ENCODE data around the gene P2RY8.
"Not testable (repeated sequence)": the region's sequence is repeated elsewhere in the genome, so short reads cannot be mapped to it uniquely, and the experiment has no call there.

P2RY8 gene

GRCh38 chrX:1516596-1517104 is 20.3 kb downstream of the P2RY8 start:
- DNase-seq = no peak

- DNase-seq = no peak
Measured at GRCh38 chrX:1511829-1512228, 25.2 kb downstream of the P2RY8 start.

GRCh38 chrX:1511150-1511549 is 25.8 kb downstream of the P2RY8 start:
- DNase-seq = no peak

DNA sequence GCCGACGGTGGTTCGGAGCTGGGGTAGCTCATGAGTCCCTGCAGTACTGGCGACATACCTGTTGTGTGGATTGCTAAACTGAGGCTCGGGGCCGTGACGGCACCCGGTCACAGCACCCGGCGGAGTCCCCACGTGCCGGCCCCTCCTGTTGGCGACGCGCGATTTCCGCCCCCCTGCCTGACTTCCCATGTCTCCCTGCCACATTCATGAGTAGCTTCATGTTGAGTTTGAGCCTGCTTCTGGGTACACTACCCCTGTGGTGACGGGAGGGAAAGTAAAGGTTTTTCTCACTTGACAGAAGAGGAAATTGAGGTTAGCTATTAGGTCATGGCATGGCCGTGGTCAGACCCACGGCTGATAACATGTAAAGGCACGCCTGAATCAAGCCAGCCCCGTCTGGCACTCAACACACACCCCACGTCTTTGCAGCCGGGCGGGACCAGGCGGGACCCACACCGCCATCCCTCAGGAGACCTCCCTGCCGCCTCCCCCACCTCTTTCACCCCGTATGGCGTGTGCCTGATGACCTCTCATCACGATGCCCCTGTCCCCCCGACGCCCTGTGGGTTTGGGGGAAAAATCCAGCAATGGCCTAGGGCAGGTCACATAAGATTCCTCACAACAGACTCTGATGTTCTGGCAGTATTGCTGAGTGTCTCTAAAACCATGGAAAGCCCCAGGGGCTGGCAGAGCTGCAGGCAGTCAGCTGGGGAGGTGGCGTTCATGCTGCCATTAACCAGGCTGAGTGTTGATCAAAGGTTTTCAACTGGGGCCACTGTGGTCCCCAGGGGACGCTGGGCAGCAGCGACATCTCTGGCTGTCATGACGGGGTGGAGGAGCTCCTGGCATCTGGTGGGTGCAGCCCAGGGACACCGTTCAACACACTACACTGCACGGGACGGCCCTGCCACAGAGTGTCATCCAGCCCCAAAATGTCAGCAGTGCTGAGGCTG is 29.2 kb downstream of the P2RY8 start:
- DNase-seq = no peak

- no peak for DNase-seq
Measured at GRCh38 chrX:1506916-1507315, 30.1 kb downstream of the P2RY8 start.

GRCh38 chrX:1502853-1503252 is 34.1 kb downstream of the P2RY8 start:
- no peak for DNase-seq

GRCh38 chrX:1502241-1502640 is 34.7 kb downstream of the P2RY8 start:
- no peak for DNase-seq

DNA sequence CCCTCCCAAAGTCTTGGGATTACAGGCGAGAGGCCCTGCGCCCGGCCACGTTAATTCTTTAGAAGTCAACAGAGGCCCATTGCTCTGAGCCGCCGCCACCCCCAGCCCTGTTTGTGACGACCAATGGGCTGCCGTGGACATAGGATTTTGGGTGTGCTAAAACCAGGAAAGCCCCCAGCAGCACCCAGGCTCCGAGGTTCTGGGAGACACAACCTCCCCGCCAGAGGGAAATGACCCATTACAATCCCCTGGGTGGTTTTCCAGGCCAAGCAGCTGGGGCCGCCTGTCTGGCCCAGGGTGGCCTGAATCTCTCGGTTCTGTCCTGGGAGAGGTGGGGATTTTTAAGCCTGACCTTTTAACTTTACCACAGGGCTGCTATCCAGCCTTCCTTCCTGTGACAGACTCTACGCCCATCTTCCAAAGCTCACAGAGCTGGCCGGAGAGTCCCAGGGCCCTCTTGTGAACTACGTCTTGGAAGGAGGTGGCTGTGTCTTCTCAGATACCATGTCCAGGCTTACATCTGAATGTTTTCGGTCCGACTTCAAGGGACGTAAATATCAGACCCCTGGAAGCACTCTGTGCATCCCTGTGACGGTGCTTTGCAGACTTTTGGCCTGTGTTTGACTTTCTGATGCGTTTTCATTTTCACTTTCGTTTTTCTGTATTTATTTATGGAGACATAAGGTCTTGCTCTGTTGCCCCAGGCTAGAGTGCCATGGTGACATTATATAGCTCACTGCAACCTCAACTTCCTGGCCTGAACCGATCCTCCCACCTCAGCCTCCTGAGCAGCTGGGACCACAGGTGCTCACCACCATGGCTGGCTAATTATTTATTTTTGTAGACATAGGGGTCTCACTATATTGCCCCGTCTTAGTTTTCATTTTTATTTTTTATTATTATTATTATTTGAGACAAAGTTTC is 36.0 kb downstream of the P2RY8 start:
- DNase-seq = no peak

DNA sequence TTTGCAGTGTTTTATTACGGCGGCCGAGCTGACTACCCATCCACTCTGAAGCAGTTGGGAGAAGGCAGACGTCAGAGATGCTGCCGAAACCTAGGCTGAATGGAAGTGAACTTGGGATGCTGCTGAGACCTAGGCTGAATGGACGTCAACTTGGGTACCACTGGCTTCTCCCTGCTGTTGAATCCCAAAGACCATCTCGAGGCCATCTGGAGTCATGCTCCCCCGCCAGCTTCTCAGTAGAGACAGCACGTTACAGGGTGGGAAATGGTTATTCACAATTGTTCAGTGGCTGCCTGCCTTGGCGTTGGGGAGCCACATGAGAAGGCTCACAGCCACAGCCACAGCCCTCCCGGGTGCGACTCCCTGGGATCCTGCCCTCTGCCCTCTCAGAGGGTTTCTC is 40.9 kb downstream of the P2RY8 start:
- no peak for DNase-seq

DNA sequence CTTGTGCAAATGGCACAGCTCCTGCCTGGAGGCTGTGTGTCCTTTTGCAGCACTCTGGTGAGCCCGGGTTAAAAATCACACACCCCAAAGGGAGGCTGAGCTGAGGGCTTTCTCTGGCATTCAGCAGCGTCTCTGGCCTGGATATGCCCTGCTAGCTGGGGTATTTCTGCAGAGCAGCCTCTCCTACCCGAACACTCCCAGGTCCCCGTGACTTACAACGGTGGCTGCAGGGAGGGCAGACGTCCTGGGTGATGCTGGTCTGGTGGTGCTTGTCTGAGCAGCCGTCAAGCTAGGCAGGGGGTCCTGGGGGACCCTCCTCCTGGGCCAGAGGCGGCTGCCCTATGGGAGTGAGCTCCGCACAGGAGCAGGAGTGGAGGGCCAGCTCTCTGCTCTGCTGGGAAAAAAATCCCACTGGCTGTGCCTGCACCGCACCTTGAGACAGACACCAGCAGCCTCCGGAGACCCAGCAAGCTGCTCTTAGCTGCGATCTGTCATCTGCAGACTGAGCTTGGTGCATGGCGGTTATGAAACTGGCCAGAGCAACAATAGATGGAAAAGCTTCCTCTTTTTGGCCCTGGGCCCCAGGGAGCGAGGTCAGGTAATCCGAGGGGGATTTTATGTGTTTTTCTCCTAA is 43.0 kb downstream of the P2RY8 start:
- no peak for DNase-seq

- DNase-seq = no peak
Measured at GRCh38 chrX:1493412-1493811, 43.6 kb downstream of the P2RY8 start.

DNA sequence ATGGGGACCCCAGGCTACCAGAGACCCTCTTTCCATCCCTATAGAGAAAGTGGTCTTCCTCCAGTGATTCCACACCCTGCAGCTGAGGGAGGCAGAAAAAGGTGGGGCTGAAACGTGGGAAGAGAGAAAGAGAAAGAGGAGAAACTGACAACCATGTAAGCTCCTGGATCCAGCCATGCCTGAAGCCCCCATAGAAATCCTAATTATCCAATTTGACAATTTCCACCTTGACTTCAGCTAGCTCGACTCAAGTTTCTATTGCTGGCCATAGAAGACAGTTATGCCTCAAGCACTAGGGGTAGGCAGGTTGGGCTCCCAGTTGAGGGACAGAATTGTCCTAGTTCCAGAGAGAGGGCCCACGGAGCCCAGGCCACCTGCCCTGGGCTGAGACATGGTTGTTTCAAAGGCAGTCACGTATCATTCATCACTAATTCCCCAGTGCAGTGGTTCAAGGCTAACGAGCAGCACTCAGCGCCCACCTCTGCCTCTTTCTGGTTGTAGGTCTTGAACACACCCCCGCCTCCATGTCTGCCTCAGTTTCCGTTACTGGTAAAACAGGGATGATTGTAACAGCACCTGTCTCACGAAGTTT is 44.5 kb downstream of the P2RY8 start:
- no peak for DNase-seq

- DNase-seq = no peak
Measured at GRCh38 chrX:1491851-1492349, 45.1 kb downstream of the P2RY8 start.

GRCh38 chrX:1491248-1491647 is 45.7 kb downstream of the P2RY8 start:
- DNase-seq = not testable (repeated sequence)

DNA sequence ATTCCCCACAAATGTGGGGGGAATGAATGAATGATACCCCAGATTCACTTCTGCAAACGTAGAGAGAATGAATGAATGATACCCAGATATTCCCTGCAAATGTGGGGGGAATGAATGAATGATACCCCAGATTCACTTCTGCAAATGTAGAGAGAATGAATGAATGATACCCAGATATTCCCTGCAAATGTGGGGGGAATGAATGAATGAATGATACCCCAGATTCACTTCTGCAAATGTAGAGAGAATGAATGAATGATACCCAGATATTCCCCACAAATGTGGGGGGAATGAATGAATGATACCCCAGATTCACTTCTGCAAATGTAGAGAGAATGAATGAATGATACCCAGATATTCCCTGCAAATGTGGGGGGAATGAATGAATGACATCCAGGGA is 46.3 kb downstream of the P2RY8 start:
- not testable (repeated sequence) for DNase-seq

GRCh38 chrX:1489354-1489753 is 47.6 kb downstream of the P2RY8 start:
- DNase-seq = not testable (repeated sequence)

DNA sequence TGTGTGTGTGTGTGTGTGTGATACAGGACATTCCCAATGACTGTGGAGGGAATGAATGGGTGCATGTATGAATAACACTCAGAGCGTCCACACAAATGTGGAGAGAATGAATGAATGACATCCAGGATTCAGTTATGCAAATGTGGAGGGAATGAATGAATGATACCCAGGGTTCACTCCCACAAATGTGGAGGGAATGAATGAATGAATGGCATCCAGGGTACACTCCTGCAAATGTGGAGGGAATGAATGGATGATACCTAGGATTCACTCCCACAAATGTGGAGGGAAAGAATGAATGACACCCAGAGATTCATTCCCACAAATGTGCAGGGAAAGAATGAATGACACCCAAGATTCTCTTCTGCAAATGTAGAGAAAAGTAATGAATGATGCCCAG is 48.2 kb downstream of the P2RY8 start:
- DNase-seq = no peak

DNA sequence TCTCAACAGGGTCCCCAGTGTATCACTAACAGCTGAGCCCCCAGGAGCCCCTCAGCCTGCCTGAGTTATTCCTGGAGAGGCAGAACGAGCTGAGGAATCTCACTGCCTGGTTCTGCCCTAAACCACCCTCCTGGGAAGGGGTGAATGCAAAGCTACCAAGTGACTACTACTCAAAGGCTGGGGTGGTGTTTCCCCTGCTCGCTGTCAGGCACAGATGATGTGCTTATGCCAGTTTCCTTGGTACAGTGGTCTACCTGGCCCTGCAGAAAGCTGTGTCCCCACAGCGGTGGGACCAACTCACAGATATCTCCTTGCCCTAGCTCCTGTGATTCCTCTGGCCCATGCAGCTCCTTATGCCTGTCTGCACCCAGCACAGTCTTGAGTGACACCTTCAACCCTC is 48.8 kb downstream of the P2RY8 start:
- DNase-seq = no peak

DNA sequence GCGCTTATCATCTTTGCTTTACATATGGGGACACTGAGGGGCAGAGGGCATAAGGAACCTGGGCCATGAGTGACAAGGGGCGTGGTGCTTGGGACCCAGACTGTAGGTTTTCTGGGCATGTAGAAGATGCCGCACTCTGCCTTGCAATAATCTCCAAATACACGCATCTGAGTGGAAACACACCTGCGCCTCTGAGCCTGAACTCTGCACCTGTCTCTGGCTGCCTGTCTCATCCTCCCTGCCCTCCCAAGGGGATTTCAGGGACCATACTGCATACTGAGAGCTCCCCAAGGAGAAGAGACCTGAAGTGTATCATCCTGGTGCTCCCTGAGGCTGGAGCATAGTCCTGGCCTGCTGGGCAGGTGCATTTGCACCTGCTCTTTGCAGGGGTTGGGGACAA is 49.6 kb downstream of the P2RY8 start:
- DNase-seq = no peak

GRCh38 chrX:1486749-1487361 is 50.1 kb downstream of the P2RY8 start:
- no peak for DNase-seq

GRCh38 chrX:1486177-1486576 is 50.8 kb downstream of the P2RY8 start:
- no peak for DNase-seq

DNA sequence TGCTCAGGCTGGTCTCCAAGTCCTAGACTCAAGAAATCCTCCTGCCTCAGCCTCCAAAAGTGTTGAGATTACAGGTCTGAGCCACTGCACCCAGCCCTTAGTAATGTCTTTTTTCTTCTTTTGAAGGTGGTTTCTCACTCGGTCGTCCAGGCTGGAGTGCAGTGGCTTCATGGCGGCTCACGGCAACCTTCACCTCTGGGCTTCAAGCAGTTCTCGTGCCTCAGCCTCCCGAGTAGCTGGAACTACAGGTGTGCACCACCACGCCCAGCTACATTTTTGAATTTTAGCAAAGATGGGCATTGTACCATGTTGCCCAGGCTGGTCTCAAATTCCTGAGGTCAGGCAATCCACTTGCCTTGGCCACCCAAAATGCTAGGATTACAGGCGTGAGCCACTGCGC is 52.0 kb downstream of the P2RY8 start:
- DNase-seq = no peak

Measured in activated naive CD4-positive, alpha-beta T cell (primary cell).